NT2/D1 (cell line): ENCODE results near the gene LIF.

Experiments
- DNase-seq: peaks from one replicate; pipeline ENCODE4 v3.0.0-alpha.2; 2011; ENCODE audit warnings: low read depth, low spot score
- H3K27me3 ChIP-seq: 2 replicates; pipeline ENCODE4 v1.6.0; 2011; ENCODE audit warnings: mild to moderate bottlenecking; ENCODE audit not compliant: insufficient read length, insufficient read depth
- H3K36me3 ChIP-seq: 2 replicates; pipeline ENCODE4 v1.6.1; 2011; ENCODE audit warnings: mild to moderate bottlenecking, low read length, mixed read lengths; ENCODE audit not compliant: insufficient read depth, insufficient read length
- H3K4me1 ChIP-seq: 2 replicates; pipeline ENCODE4 v1.5.1; 2011; ENCODE audit not compliant: insufficient read depth, insufficient read length
- H3K4me3 ChIP-seq: 2 replicates; pipeline ENCODE4 v1.5.1; 2011; ENCODE audit warnings: low read depth; ENCODE audit not compliant: insufficient read length
- H3K9ac ChIP-seq: 2 replicates; pipeline ENCODE4 v1.6.0; 2011; ENCODE audit warnings: low read depth; ENCODE audit not compliant: insufficient read length
- H3K9me3 ChIP-seq: 2 replicates; pipeline ENCODE4 v1.5.1; 2011; ENCODE audit warnings: mild to moderate bottlenecking, low read length; ENCODE audit not compliant: insufficient read depth
- SUZ12 ChIP-seq: IDR thresholded peaks from 2 replicates; pipeline ENCODE4 v1.6.1; 2011; ENCODE audit not compliant: insufficient read length, insufficient read depth; ENCODE audit errors: extremely low read depth
- YY1 ChIP-seq: IDR thresholded peaks from 2 replicates; pipeline ENCODE4 v1.6.1; 2011; ENCODE audit not compliant: insufficient read length, insufficient read depth
- ZNF274 ChIP-seq: IDR thresholded peaks from 2 replicates; pipeline ENCODE4 v1.6.1; 2011; ENCODE audit warnings: mild to moderate bottlenecking, low read depth, low read length

Gene LIF

DNA sequence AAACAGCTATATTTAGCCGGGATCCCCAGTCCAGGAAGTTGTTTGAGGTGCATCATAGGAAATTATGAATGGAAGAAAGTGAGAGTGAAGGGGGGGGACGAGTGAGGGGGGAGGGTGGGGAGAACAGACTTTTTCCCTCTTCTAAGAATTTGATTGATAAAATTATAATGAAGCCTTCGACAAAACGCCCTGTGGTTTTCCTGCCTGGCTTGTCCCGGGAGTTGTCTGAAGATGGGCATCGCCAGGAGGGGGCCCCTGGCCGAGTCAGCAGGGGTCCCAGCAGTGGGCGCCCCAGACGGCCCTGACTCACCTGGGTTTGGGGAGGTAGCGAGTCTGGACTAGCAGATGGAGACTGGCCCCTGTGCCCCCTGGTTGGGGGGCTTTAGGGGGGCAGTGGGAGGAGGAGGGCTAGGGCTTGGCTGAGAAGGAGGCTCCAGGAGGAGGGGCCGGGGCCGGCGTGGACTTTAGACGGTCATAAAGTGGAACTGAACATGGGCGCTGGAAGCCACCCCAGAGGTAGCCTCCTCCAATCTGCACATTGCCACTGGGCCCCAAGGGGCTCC is 336 bp upstream of the LIF start:
- no peak for DNase-seq
- Histone ChIP-seq H3K36me3 (peaks cover 31% of the 10 kb centered on the region), H3K4me1 (peaks cover 19% of the 10 kb centered on the region), H3K4me3 (peak overlapping the region; percentile 46), H3K9me3 (no peaks in the 10 kb centered on the region), H3K9ac (peak overlapping the region; percentile 77), H3K27me3 (peaks cover 14% of the 10 kb centered on the region)
- no peak for TF ChIP-seq ZNF274

DNA sequence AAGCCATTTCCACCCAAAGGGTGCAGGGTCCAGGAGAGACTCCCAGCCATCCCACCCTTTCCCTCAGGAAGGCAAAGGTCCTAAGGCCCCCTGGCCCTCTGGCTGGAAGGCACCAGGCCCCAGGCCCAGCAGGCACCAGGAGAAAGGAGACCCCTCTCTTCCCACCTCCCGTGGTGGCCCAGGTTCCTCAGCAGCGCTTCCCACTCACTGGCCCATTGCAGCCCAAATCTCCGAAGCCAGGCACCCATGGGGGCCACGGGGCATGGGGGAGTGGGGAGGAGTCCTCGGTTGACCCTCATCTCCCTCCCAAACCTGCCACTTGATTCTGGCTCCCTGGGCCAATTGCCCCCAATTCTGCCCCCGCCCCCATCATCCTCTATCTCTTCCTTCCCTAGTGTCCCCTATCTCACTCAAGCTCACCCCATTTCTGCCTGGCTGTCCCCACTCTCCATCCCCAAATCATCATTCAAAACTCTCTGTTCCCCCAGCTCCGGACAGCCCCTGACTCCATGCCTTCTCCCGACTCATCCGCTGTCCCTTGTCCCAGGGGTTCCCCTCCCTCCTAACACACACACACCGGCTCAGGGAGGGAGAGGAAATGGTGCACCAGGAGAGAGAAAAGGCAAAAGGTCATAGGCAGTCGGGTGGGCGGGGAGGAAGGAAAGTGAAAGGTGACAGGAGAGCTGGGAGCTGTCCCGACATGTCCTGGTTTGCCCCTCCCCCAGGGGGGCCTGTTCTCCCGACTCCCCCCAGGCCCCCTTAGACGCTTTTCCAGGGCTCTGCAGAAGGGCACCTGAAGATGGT is 1.2 kb downstream of the LIF start:
- no peak for DNase-seq
- TF ChIP-seq SUZ12, result no peak
- TF ChIP-seq ZNF274, result no peak
- no peak for TF ChIP-seq YY1
- Histone ChIP-seq H3K4me3 (peak overlapping the region; percentile 46), H3K36me3 (peaks cover 40% of the 10 kb centered on the region), H3K27me3 (peaks cover 14% of the 10 kb centered on the region), H3K9me3 (no peaks in the 10 kb centered on the region), H3K4me1 (peaks cover 21% of the 10 kb centered on the region), H3K9ac (peak overlapping the region; percentile 77)

DNA sequence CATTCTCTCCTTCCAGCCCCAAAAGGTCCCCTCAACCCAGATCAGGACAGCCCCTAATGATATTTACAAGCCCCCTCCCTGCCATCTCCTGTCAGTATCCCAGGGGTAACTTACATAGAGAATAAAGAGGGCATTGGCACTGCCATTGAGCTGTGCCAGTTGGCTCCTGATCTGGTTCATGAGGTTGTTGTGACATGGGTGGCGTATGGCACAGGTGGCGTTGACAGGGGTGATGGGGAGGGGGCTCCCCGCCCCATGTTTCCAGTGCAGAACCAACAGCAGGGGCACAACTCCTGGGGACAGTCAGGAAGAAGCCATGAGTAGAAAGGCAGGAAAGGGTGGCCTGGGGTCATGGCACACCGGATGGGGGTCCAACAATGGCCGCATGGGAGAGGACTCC is 1.9 kb downstream of the LIF start:
- Histone ChIP-seq H3K9me3 (no peaks in the 10 kb centered on the region), H3K9ac (no peak overlapping the region), H3K27me3 (peaks cover 14% of the 10 kb centered on the region), H3K4me1 (peaks cover 16% of the 10 kb centered on the region), H3K4me3 (no peak overlapping the region), H3K36me3 (peaks cover 40% of the 10 kb centered on the region)
- no peak for TF ChIP-seq ZNF274
- no peak for TF ChIP-seq SUZ12
- no peak for TF ChIP-seq YY1
- no peak for DNase-seq

DNA sequence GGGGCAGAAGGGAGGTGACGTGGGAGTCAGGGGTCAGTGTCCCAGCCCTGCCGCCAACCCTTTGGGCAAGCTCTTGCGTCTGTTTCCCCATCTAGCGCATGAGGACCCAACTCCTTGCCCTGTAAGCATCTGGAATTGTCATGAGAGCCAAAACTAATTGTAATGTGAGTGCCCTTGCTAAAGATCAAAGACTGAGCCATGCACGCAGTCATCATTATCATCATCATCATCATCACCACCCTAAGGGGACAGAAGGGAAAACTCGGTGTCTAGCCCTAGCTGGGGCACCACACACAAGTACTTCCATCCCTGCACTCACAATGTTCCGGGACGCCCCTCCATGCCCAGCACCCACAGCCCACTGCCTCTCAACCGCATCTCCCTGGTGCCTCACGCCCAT is 2.5 kb downstream of the LIF start:
- Histone ChIP-seq H3K4me1 (peaks cover 11% of the 10 kb centered on the region), H3K4me3 (no peak overlapping the region), H3K36me3 (peaks cover 40% of the 10 kb centered on the region), H3K27me3 (peaks cover 14% of the 10 kb centered on the region), H3K9ac (no peak overlapping the region), H3K9me3 (no peaks in the 10 kb centered on the region)
- no peak for DNase-seq
- TF ChIP-seq YY1 (no peak), ZNF274 (no peak), SUZ12 (no peak)

DNA sequence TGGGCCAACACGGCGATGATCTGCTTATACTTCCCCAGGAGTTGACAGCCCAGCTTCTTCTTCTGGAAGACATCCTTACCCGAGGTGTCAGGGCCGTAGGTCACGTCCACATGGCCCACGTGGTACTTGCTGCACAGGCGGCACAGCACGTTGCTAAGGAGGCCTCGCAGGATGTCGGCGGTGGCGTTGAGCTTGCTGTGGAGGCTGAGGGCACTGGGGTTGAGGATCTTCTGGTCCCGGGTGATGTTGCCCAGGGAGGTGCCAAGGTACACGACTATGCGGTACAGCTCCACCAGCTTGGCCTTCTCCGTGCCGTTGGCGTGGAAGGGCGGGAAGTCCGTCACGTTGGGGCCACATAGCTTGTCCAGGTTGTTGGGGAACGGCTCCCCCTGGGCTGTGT is 2.9 kb downstream of the LIF start:
- H3K4me1 ChIP-seq, result peaks cover 11% of the 10 kb centered on the region
- H3K9me3 ChIP-seq, result no peaks in the 10 kb centered on the region
- TF ChIP-seq YY1 (no peak), SUZ12 (no peak), ZNF274 (no peak)
- peaks cover 14% of the 10 kb centered on the region for H3K27me3 ChIP-seq
- no peak overlapping the region for H3K9ac ChIP-seq
- DNase-seq, result no peak
- peaks cover 40% of the 10 kb centered on the region for H3K36me3 ChIP-seq
- no peak overlapping the region for H3K4me3 ChIP-seq

DNA sequence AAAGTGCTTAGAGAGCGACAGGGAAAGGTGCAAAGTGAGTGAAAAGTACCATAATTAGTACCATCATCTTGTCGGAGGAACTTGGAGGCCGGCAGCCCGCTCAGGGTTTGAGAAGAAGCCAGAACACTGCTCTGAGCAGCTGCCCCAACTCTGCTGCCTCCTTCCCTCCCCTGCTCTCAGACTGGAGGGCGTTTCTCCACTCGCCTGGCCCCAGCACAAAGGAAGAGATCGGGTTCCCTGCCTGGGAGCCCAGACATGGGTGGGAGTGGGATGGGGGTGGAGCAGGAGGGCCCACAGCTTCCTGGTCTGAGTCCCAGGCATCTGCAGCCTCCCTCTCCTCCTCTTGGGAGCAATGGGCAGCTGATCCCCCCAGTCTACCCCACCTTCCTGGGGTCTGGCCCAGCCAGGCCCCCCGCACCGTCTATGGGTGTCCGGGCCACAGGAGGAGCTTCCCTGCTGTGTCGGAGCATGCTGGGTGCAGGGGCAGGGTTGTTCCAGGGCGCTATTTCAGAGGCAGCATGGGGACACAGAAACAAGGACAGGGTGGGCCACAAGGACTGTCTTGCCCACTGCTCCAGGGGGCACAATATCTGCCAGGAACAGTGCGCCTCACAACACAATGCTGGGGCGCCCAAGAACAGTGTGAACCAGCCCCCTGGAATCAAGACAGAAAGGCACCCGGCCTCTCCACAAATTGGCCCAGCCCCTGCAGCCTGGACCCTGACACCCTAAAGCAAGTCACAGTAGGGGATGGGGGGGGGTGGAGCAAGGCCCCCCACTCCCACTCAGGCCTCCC is 4.8 kb downstream of the LIF start:
- Histone ChIP-seq H3K27me3 (peaks cover 14% of the 10 kb centered on the region), H3K4me3 (no peak overlapping the region), H3K9me3 (no peaks in the 10 kb centered on the region), H3K9ac (peak overlapping the region; percentile 21), H3K36me3 (peaks cover 40% of the 10 kb centered on the region), H3K4me1 (peaks cover 14% of the 10 kb centered on the region)
- no peak for TF ChIP-seq YY1
- TF ChIP-seq ZNF274, result no peak
- no peak for TF ChIP-seq SUZ12
- DNase-seq, result no peak
